T-helper 2 cell treated with Interferon-gamma antibody and Interleukin-4, amounts not matched to agents 5 μg/mL and 100 μg/mL, for 36 hours (primary cell): ENCODE results near the gene TNS2.
A peak's percentile ranks its signal among the peaks of the same experiment; 100 is the strongest.
"Not testable (repeated sequence)": the region's sequence is repeated elsewhere in the genome, so short reads cannot be mapped to it uniquely, and the experiment has no call there.

Experiments
- DNase-seq: peaks from one replicate; pipeline ENCODE4 v3.0.0; 2021; ENCODE audit warnings: low spot score
- H3K27ac Mint-ChIP-seq: one replicate; pipeline ENCODE4 v1.8.0; 2021; ENCODE audit warnings: mild to moderate bottlenecking, mixed read lengths
- H3K27me3 Mint-ChIP-seq: one replicate; pipeline ENCODE4 v1.8.0; 2021; ENCODE audit warnings: low read depth, mixed read lengths
- H3K36me3 Mint-ChIP-seq: one replicate; pipeline ENCODE4 v1.8.0; 2021; ENCODE audit warnings: low read depth, mixed read lengths
- H3K4me1 Mint-ChIP-seq: one replicate; pipeline ENCODE4 v1.8.0; 2021; ENCODE audit warnings: low read depth, mixed read lengths
- H3K4me3 Mint-ChIP-seq: one replicate; pipeline ENCODE4 v1.8.0; 2022; ENCODE audit warnings: mild to moderate bottlenecking, moderate library complexity, mixed read lengths
- H3K9me3 Mint-ChIP-seq: one replicate; pipeline ENCODE4 v1.8.0; 2021; ENCODE audit warnings: mixed read lengths

The TNS2 gene

GRCh38 chr12:53027014-53027413, 22.9 kb upstream of the TNS2 start:
- not testable (repeated sequence) for DNase-seq, H3K9me3 Mint-ChIP-seq, H3K27ac Mint-ChIP-seq, H3K4me3 Mint-ChIP-seq, H3K27me3 Mint-ChIP-seq, H3K4me1 Mint-ChIP-seq
- peaks cover 61% of the 10 kb centered on the region for H3K36me3 Mint-ChIP-seq

GRCh38 chr12:53031616-53032015, 18.2 kb upstream of the TNS2 start:
- Mint-ChIP-seq H3K27ac (no peak overlapping the region), H3K9me3 (no peaks in the 10 kb centered on the region), H3K36me3 (peaks cover 68% of the 10 kb centered on the region), H3K4me1 (peaks cover 7% of the 10 kb centered on the region), H3K27me3 (no peaks in the 10 kb centered on the region), H3K4me3 (no peak overlapping the region)
- DNase-seq = no peak

GRCh38 chr12:53033832-53034231, 16.0 kb upstream of the TNS2 start:
- not testable (repeated sequence) for DNase-seq, H3K27me3 Mint-ChIP-seq, H3K27ac Mint-ChIP-seq, H3K4me3 Mint-ChIP-seq, H3K9me3 Mint-ChIP-seq
- H3K36me3 Mint-ChIP-seq = peaks cover 70% of the 10 kb centered on the region
- peaks cover 16% of the 10 kb centered on the region for H3K4me1 Mint-ChIP-seq

GRCh38 chr12:53034459-53034858, 15.4 kb upstream of the TNS2 start:
- Mint-ChIP-seq H3K9me3 (no peaks in the 10 kb centered on the region), H3K27ac (no peak overlapping the region), H3K27me3 (no peaks in the 10 kb centered on the region), H3K4me1 (peaks cover 20% of the 10 kb centered on the region), H3K36me3 (peaks cover 74% of the 10 kb centered on the region), H3K4me3 (no peak overlapping the region)
- no peak for DNase-seq

- Mint-ChIP-seq H3K36me3 (peaks cover 73% of the 10 kb centered on the region), H3K27ac (no peak overlapping the region), H3K4me1 (peaks cover 22% of the 10 kb centered on the region), H3K9me3 (no peaks in the 10 kb centered on the region), H3K27me3 (no peaks in the 10 kb centered on the region), H3K4me3 (no peak overlapping the region)
- no peak for DNase-seq
These were observed 13.1 kb upstream of the TNS2 start for GRCh38 chr12:53036802-53037201.

- H3K27ac Mint-ChIP-seq = no peak overlapping the region
- H3K36me3 Mint-ChIP-seq = peaks cover 63% of the 10 kb centered on the region
- H3K9me3 Mint-ChIP-seq = no peaks in the 10 kb centered on the region
- no peak overlapping the region for H3K4me3 Mint-ChIP-seq
- peaks cover 17% of the 10 kb centered on the region for H3K4me1 Mint-ChIP-seq
- H3K27me3 Mint-ChIP-seq = no peaks in the 10 kb centered on the region
- no peak for DNase-seq
These were observed 10.0 kb upstream of the TNS2 start for GRCh38 chr12:53039851-53040250.

- H3K27me3 Mint-ChIP-seq = peaks cover 3% of the 10 kb centered on the region
- H3K9me3 Mint-ChIP-seq = no peaks in the 10 kb centered on the region
- H3K27ac Mint-ChIP-seq = no peak overlapping the region
- H3K4me1 Mint-ChIP-seq = peaks cover 26% of the 10 kb centered on the region
- H3K36me3 Mint-ChIP-seq = peaks cover 42% of the 10 kb centered on the region
- no peak overlapping the region for H3K4me3 Mint-ChIP-seq
- no peak for DNase-seq
These were observed 7.0 kb upstream of the TNS2 start for GRCh38 chr12:53042607-53043454.

- Mint-ChIP-seq H3K36me3 (peaks cover 31% of the 10 kb centered on the region), H3K9me3 (no peaks in the 10 kb centered on the region), H3K4me1 (peaks cover 20% of the 10 kb centered on the region), H3K4me3 (no peak overlapping the region), H3K27ac (no peak overlapping the region), H3K27me3 (peaks cover 3% of the 10 kb centered on the region)
- no peak for DNase-seq
These were observed 5.7 kb upstream of the TNS2 start for GRCh38 chr12:53044052-53044581.

GRCh38 chr12:53044896-53045695, 4.8 kb upstream of the TNS2 start:
- peaks cover 3% of the 10 kb centered on the region for H3K27me3 Mint-ChIP-seq
- H3K9me3 Mint-ChIP-seq = no peaks in the 10 kb centered on the region
- H3K4me1 Mint-ChIP-seq = peaks cover 17% of the 10 kb centered on the region
- H3K36me3 Mint-ChIP-seq = peaks cover 23% of the 10 kb centered on the region
- no peak for DNase-seq
- H3K27ac Mint-ChIP-seq = no peak overlapping the region
- peak overlapping the region; percentile 97 for H3K4me3 Mint-ChIP-seq

- Mint-ChIP-seq H3K9me3 (no peaks in the 10 kb centered on the region), H3K4me3 (peak overlapping the region; percentile 97), H3K27ac (no peak overlapping the region), H3K4me1 (peaks cover 17% of the 10 kb centered on the region), H3K27me3 (peaks cover 3% of the 10 kb centered on the region), H3K36me3 (peaks cover 18% of the 10 kb centered on the region)
- no peak for DNase-seq
These were observed 4.2 kb upstream of the TNS2 start for GRCh38 chr12:53045696-53046045.

GRCh38 chr12:53046655-53047220, 3.1 kb upstream of the TNS2 start:
- no peaks in the 10 kb centered on the region for H3K9me3 Mint-ChIP-seq
- H3K27me3 Mint-ChIP-seq = peaks cover 3% of the 10 kb centered on the region
- H3K36me3 Mint-ChIP-seq = peaks cover 11% of the 10 kb centered on the region
- peak overlapping the region; percentile 82 for H3K27ac Mint-ChIP-seq
- peaks cover 17% of the 10 kb centered on the region for H3K4me1 Mint-ChIP-seq
- peak overlapping the region; percentile 97 for H3K4me3 Mint-ChIP-seq
- DNase-seq = peak; percentile 52

GRCh38 chr12:53047221-53048032, 2.4 kb upstream of the TNS2 start:
- Mint-ChIP-seq H3K36me3 (peaks cover 5% of the 10 kb centered on the region), H3K4me1 (peaks cover 17% of the 10 kb centered on the region), H3K9me3 (no peaks in the 10 kb centered on the region), H3K4me3 (peak overlapping the region; percentile 43), H3K27me3 (peaks cover 3% of the 10 kb centered on the region), H3K27ac (no peak overlapping the region)
- peak; percentile 78 for DNase-seq

- no peaks in the 10 kb centered on the region for H3K9me3 Mint-ChIP-seq
- no peak for DNase-seq
- H3K4me3 Mint-ChIP-seq = peak overlapping the region; percentile 43
- no peak overlapping the region for H3K27ac Mint-ChIP-seq
- H3K36me3 Mint-ChIP-seq = no peaks in the 10 kb centered on the region
- peaks cover 15% of the 10 kb centered on the region for H3K4me1 Mint-ChIP-seq
- peaks cover 3% of the 10 kb centered on the region for H3K27me3 Mint-ChIP-seq
These were observed 1.7 kb upstream of the TNS2 start for GRCh38 chr12:53048033-53048779.
